Measurements from ENCODE around the gene PSG3. TPM values are rescaled to one million over a fixed set of nuclear protein-coding genes. Genes with fewer than 3 reads are reported as not detected.
"Not testable (repeated sequence)": the region's sequence is repeated elsewhere in the genome, so short reads cannot be mapped to it uniquely, and the experiment has no call there.

Gene PSG3
- not detected for polyA plus RNA-seq

DNA sequence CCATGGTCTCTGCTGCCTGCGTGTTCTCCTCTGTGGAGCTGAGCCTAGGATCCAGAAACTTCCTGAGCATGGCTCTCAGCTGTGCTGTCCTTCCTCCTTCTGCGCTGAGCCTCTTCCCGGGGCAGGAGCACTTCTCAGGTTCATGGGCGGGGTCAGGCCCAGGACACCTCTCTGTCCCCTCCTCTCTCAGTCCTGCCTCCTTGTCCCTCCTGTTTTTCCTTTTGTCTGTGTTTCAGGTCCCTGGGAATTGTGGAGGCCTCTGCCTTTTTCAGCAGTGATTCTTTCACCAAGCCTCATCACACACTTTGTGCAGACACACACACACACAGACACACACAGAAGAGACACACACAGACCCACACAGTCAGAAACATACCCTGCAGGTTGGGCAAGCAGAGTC lies at the start of gene PSG3:
Gene PSG3, minus strand, starts transcription at position 101 of the 400 bp plus-strand sequence. Its CDS starts 97 bp downstream, at position 4.
- WGBS, 3 donors: 65 to 72% (median 70%) methylated on average over 3 to 4 of the region's 4 CpGs
- not testable (repeated sequence) for H3K27ac ChIP-seq (ENCODE audit: low read depth, low read length)

DNA sequence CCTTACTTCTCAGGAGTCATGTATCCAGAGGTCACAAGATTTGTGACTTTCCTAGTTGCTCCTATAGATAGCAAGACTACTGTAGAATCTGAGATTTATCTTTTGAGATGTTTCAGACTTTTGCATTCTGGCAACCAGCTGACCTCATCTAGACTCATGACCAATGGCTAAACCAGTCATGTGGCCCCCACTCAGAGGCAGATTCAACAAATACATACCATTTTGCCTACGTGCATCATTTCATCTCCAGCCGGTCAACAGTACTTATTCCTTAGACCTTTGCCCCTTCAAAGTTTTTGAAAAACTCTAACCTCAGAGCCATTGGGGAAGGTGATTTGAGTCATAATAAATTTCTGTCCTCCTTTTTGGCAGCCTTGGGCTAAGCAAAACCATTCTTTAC lies 48.5 kb upstream of the PSG3 start:
- 82 to 88% (median 87%) methylated on average over 2 of the region's 2 CpGs for WGBS, 3 donors
- H3K27ac ChIP-seq (ENCODE audit: low read depth, low read length): not testable (repeated sequence)

DNA sequence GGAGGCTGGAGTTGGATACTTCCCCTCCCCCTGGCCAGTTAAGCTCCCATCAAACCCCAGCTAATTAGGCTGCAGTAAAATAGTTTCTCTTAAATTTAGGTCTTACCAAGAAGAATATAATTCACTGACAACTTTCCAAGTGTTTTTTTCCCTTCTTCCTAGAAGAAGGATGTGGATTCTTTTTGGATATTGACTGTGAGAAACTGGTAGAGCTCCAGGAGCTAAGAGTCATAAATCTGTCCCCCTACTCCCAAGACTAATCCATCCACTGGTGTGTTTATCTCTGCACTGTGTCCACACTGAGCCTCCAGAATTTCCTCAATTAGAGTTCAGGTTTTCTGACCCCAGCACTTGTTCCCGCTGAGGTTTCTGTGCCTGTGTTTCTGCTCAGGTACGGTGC lies 47.5 kb upstream of the PSG3 start:
- 35 to 63% (median 40%) methylated on average over 2 of the region's 2 CpGs for WGBS, 3 donors
- not testable (repeated sequence) for H3K27ac ChIP-seq (ENCODE audit: low read depth, low read length)

DNA sequence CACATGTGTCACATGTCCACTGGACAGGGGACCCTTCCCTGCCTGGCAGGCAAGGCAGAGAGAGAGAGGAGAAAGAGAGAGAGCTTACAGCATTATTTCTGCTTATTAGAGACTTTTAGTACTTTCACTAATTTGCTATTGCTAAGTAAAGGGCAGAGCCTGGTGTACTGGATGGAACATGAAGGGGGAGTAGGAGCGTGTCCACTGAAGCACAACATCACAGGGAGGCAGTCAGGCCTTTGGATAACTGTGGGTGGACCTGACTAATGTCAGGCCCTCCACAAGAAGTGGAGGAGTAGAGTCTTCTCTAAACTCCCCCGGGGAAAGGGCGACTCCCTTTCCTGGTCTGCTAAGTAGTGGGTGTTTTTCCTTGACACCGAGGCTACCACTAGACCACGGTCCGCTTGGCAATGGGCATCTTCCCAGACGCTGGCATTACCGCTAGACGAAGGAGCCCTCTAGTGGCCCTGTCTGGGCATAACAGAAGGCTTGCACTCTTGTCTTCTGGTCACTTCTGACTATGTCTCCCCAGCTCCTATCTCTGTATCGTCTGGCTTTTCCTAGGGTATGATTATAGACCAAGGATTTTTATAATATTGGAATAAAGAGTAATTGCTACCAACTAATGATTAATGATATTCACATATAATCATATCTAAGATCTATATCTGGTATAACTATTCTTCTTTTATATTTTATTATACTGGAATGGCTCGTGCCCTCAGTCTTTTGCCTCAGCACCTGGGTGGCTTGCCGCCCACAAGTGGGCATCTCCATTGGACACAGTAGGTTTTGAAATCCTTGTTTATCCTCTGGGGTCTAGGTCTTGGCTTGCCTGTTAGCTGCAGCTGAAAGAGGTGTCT lies 36.7 kb upstream of the PSG3 start:
- not testable (repeated sequence) for H3K27ac ChIP-seq (ENCODE audit: low read depth, low read length)
- WGBS, 3 donors: 29 to 36% (median 29%) methylated on average over 12 of the region's 12 CpGs

DNA sequence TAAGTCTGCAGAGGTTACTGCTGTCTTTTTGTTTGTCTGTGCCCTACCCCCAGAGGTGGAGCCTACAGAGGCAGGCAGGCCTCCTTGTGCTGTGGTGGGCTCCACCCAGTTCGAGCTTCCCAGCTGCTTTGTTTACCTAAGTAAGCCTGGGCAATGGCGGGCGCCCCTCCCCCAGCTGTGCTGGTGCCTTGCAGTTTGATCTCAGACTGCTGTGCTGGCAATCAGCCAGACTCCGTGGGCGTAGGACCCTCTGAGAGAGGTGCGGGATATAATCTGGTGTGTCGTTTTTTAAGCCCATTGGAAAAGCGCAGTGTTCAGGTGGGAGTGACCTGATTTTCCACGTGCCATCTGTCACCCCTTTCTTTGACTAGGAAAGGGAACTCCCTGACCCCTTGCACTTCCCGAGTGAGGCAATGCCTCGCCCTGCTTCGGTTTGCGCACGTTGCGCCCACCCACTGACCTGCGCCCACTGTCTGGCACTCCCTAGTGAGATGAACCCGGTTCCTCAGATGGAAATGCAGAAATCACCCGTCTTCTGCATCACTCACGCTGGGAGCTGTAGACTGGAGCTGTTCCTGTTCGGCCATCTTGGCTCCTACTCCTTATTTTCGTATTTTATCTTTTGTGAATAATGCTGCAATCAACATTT lies 34.4 kb upstream of the PSG3 start:
- H3K27ac ChIP-seq (ENCODE audit: low read depth, low read length): not testable (repeated sequence)
- WGBS, 3 donors: 60 to 69% (median 67%) methylated on average over 21 of the region's 21 CpGs

DNA sequence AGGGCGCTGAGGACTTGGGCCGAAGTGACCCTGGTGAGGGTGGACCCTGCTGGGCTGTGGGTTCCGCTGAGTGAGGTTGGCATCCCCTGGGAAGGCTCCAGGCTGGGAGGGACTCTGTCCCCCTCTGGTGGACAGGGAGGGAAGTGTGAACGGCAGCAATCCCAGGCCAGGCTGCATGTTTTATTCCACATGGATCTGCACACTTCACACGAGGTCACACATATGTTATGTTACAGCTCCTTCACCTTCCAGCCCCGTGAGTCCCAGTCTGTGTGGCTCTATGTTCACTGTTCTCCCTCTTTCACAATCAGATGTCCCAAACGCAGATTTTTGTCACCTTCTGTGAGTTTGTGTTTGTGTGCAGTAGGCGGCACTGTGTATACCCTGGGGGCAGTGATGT lies 27.0 kb upstream of the PSG3 start:
- 57 to 73% (median 69%) methylated on average over 8 of the region's 8 CpGs for WGBS, 3 donors
- H3K27ac ChIP-seq (ENCODE audit: low read depth, low read length): not testable (repeated sequence)

DNA sequence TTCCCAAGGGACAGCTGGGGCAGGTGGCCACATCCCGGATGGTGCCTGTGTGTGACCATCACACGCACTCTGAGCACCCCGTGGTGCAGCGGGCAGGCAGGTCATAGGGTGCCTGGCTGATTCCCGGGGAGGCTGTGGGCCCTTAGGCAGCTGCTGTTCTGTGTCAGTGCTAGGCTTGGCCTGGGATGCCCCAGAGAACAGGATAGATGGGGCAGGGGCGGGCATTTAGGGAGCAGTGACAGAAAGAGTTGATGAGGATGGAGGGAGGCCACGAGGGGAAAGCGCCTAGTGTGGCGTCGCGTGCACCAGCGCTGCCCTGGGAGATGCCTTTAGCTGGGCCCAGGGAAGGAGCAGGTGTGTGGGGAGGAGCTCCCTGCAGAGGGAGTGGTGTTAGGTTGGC lies 26.6 kb upstream of the PSG3 start:
- not testable (repeated sequence) for H3K27ac ChIP-seq (ENCODE audit: low read depth, low read length)
- WGBS, 3 donors: 75 to 92% (median 87%) methylated on average over 12 of the region's 12 CpGs

DNA sequence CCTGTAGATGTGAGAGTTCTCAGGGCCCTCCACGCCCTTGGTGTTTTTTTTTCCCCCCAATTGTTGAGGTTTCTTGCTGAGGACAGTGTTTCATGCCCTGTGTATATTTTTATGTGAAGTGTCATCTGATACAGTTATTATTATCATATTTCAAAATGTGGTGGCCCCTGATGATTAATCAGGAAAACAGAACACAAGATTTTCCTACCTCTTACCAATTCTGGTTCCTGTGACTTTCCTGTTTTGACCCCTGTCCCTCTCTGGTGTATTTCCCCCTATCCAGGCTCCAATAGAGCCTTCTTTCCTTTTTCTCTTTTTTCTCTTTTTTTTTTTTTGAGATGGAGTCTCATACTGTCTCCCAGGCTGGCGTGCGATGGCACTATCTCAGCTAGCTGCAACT lies 24.6 kb upstream of the PSG3 start:
- WGBS, 3 donors: 81 to 89% (median 85%) methylated on average over 3 of the region's 3 CpGs
- no peak overlapping the region for H3K27ac ChIP-seq (ENCODE audit: low read depth, low read length)

DNA sequence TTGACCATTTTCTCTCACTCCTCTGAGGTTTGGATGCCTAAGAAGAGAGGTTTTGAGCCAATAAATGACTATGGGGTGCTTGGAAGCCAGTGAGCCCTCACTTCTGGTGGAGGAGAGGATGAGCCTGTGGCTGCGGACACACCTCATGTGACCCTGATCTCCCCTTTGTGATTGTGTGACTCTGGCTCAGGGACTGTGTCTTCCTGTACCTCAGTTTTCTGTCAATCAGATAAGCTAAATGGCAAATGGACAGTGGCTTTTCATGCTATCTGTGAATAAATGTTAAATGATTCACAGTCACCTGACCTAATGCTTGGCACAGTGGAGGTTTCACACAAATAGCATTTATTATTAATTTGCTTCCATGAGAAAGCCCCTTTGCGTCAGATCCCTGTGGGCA lies 22.5 kb upstream of the PSG3 start:
- 82 to 94% (median 88%) methylated on average over 2 of the region's 2 CpGs for WGBS, 3 donors
- no peak overlapping the region for H3K27ac ChIP-seq (ENCODE audit: low read depth, low read length)

DNA sequence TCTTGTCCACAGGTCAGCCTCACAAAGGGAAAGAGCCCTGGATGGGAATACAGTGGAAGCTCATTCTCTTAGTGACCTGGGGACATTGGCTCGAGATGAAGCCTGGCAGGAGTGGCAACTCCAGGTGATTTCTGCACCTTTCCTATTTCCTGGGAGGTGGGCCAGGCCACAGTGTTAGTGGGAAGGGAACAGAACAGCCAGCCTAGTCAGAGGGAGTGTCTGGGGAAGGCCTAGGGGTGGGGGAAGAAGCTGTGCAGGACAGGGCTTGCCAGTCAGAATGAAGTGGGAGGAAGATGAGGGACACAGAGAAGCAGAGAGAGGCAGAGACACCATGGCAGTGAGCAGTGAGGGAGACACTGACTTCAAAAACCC lies 21.6 kb upstream of the PSG3 start:
- WGBS, 3 donors: 33 to 70% (median 52%) methylated on average over 1 of the region's 1 CpG
- not testable (repeated sequence) for H3K27ac ChIP-seq (ENCODE audit: low read depth, low read length)

DNA sequence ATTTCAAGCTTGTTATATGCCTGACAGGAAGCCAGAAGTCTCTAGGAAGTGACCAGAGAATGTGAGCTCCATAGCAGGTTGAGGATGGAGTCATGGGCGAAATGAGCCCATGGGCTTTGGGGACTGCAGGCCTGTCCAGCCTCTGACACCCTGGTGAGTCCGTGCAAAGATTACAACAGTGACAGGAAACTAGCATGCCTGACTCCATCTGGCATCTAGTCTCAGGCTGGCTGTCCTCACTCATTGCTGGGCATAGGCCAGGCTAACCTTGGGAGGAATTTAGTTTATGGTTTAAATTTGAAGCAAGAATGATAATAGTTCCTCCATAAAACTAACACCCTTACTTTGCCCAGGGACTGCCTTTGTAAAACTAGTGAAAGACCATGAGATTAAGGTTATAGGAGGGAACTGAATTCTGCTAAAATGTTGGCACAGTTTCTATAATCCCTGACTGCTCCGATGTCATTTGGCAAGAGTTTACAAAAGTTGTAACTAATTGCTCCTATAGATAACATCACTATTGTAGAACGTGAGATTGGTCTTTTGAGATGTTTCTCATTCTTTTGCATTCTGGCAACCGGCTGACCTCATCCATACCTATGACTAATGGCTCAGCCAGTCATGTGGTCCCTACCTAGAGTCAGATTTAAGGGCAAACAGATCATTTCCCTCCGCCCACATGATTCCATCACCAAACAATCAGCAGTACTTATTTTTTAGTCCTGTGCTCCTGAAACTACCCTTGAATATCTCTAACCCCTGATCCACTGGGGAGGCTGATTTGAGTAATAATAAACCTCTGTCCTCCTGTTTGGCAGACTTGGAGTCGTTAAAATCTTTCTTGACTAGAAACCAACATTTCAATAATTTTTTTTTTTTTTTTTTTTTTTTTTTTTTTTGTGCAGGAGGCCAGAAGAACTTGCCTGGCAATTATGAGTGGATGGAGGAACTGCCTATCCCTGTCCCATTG lies 21.0 kb upstream of the PSG3 start:
- not testable (repeated sequence) for H3K27ac ChIP-seq (ENCODE audit: low read depth, low read length)
- WGBS, 3 donors: 42 to 60% (median 55%) methylated on average over 7 of the region's 7 CpGs

DNA sequence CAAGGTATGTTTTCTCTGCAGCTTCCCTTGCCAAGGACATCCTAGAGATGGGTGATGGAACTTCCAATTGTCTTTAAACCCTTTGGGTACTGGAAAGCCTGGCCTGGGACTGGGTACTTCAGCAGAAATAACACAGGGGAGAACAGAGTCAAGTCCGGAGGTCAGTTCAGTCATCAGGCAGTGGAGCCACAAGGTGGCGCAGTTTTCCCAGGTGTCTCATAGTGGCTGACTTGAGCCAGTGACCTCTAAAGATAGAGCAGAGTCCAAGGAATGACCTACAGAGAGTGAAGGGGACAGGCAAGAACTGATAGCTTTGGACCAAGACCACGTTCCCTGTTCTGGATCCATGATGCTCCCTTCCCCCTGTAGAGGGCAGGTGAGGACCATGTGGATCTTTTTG lies 18.4 kb upstream of the PSG3 start:
- H3K27ac ChIP-seq (ENCODE audit: low read depth, low read length): not testable (repeated sequence)
- 7 to 25% (median 21%) methylated on average over 3 of the region's 3 CpGs for WGBS, 3 donors

DNA sequence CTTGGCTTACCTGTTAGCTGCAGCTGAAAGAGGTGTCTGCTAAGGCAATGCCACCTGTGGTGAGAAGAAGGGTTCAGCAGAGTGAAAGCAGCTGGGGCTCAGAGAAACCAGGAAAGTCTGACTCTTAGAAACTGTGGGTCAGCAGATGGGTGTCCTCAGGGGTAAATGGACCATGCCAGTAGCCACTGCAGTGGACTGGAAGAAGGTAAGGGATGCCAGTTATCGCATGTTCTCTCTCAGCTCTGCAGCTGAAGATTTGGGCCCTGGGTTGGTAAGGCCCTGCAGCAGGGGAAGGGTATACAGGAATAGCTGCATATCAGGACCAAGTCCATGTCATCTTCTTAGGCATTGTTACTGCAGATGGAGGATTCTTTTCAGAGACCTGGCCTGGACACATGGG lies 12.0 kb upstream of the PSG3 start:
- WGBS, 3 donors: 91 to 100% (median 96%) methylated on average over 1 of the region's 1 CpG
- not testable (repeated sequence) for H3K27ac ChIP-seq (ENCODE audit: low read depth, low read length)

DNA sequence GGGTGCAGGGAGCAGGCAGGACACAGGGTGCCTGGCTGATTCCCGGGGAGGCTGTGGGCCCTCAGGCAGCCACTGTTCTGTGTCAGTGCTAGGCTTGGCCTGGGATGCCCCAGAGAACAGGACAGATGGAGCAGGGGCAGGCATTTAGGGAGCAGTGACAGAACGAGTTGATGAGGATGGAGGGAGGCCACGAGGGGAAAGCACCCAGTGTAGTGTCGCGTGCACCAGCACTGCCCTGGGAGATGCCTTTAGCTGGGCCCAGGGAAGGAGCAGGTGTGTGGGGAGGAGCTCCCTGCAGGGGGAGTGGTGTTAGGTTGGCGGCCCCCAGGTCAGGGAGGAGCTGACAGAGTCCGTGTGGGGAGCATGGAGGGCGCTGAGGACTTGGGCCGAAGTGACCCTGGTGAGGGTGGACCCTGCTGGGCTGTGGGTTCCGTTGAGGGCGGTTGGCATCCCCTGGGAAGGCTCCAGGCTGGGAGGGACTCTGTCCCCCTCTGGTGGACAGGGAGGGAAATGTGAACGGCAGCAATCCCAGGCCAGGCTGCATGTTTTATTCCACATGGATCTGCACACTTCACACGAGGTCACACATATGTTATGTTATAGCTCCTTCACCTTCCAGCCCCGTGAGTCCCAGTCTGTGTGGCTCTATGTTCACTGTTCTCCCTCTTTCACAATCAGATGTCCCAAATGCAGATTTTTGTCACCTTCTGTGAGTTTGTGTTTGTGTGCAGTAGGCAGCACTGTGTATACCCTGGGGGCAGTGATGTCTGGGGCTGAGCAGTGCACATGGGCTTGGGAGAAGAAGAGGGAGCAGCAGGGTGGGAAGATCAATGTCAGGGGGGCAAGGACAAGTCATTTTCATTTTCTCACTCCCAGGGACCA lies 1.7 kb upstream of the PSG3 start:
- not testable (repeated sequence) for H3K27ac ChIP-seq (ENCODE audit: low read depth, low read length)
- 16 to 37% (median 32%) methylated on average over 14 of the region's 14 CpGs for WGBS, 3 donors

DNA sequence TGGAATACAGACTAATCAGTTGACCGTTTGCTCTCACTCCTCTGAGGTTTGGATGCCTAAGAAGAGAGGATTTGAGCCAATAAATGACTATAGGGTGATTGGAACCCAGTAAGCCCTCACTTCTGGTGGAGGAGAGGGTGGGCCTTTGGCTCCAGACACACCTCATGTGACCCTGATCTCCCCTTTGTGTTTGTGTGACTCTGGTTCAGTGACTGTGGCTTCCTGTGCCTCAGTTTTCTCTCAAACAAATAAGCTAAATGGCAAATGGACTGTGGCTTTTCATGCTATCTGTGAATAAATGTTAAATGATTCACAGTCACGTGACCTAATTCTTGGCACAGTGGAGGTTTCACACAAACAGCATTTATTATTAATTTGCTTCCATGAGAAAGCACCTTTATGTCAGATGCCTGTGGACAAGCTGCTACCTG lies 2.7 kb downstream of the PSG3 start:
- WGBS, 3 donors: 36 to 64% (median 51%) methylated on average over 2 of the region's 2 CpGs
- not testable (repeated sequence) for H3K27ac ChIP-seq (ENCODE audit: low read depth, low read length)

DNA sequence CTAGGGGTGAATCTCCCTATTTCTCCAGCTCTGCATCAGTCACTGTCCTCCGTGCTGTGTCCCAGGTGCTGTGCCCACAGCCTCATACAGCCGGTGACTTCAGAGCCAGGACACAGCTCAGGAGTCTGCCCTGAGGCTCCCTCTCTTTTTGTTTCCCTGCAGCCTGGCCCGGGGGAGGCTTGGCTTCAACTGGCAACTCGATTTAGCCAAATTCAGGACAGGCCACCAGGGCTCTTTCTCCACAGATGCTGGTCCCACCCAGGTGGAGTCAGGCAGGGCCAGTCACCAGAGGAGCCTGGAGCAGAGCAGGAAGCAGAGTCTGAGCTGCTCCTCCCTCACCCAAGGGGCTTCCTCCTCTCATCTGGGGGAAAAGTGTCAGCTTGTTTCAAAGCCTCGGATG lies 11.9 kb downstream of the PSG3 start:
- not testable (repeated sequence) for H3K27ac ChIP-seq (ENCODE audit: low read depth, low read length)
- 55 to 66% (median 56%) methylated on average over 5 of the region's 5 CpGs for WGBS, 3 donors

DNA sequence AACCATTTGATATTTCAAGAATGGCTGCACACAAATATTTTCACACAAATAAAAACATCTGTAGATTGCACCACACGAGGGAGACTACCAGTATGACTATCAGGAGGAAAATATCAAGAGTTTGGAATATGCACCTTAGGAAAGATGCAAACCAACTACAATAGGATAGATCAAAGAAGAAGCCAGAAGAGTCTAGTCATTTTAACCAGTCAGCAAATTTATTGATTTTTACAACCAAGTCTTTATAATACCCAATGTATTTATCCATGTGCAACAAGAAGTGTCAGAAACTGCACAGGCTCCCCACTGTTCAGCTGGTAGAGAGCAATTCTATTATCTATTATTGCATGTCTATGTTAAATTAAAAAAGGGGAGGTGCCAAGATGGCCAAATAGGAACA lies 26.3 kb downstream of the PSG3 start:
- H3K27ac ChIP-seq (ENCODE audit: low read depth, low read length): not testable (repeated sequence)
- 48 to 71% (median 66%) methylated on average over 1 of the region's 1 CpG for WGBS, 3 donors

DNA sequence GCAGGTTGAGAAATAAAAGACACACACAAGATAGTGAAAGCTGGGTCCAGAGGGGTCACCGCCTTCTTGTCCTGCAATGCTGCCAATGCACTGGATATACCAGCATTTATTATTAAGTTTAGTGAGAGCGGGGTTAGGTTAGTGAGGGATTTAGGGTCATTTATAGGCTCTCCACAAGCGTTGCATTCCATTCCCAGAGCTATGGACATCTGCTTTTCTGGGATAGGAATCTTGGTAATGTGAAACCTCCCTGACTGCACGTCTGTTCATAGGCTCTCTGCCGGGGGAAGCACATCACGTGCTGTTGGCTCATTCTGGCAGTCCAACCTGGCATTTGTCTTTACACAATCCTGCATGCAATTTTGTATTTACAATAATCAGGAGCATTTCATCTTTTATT lies 27.5 kb downstream of the PSG3 start:
- 65 to 78% (median 69%) methylated on average over 6 of the region's 6 CpGs for WGBS, 3 donors
- H3K27ac ChIP-seq (ENCODE audit: low read depth, low read length): not testable (repeated sequence)
